Adipocyte (in vitro differentiated cells): ENCODE results near the gene SNX30.

Source experiments
- DNase-seq: peaks from one replicate; pipeline ENCODE4 v3.0.0-alpha.2; 2015; ENCODE audit warnings: low read depth
- H3K27me3 ChIP-seq: replicated peaks from 2 replicates; pipeline ENCODE4 v1.7.0; 2013; ENCODE audit warnings: mild to moderate bottlenecking, low read length, moderate library complexity; ENCODE audit not compliant: control insufficient read depth, insufficient read depth
- H3K36me3 ChIP-seq: 2 replicates; pipeline ENCODE4 v1.7.0; 2013; ENCODE audit warnings: low read length, mild to moderate bottlenecking, moderate library complexity; ENCODE audit not compliant: control insufficient read depth, insufficient read depth, severe bottlenecking
- H3K4me1 ChIP-seq: 2 replicates; pipeline ENCODE4 v1.7.0; 2013; ENCODE audit warnings: mild to moderate bottlenecking, low read length, moderate library complexity; ENCODE audit not compliant: control insufficient read depth, insufficient read depth
- H3K4me3 ChIP-seq: 2 replicates; pipeline ENCODE4 v1.7.0; 2013; ENCODE audit warnings: mild to moderate bottlenecking, low read length, moderate library complexity
- H3K9ac ChIP-seq: 2 replicates; pipeline ENCODE4 v1.7.0; 2013; ENCODE audit warnings: mild to moderate bottlenecking, low read length, moderate library complexity
- H3K9me3 ChIP-seq: 2 replicates; pipeline ENCODE4 v1.7.0; 2013; ENCODE audit warnings: mild to moderate bottlenecking, low read length, moderate library complexity; ENCODE audit not compliant: control insufficient read depth

Gene SNX30

DNA sequence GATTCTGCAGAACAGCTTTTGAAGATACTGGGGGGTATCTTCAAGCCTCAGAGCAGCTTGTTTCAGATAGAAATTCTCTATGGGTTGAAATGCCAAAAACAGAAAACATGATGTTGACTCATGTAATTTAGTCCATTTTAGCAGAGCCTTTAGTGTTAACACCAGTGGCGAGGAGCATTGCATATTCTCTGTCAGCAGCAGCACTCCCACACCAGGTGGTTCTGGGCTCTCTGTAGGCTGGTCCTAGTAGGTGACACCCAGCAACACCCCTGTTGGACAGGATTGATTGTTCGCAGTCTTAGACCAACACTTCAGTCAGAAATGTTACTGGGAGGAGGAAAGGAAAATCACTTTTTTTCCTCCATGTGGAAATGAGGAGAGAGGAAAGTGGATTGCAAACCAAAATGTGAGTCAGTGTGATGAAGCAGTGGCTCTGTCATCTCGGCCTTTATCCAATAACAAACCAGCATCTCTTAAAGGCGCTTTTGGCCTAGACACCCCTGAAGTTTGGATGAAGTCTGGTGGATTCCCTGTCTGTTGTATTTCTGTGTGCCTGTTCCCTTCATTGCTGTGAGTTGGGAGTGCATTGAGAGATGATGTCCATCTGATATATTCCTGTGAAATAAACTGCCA is 123.3 kb downstream of the SNX30 start:
- Histone ChIP-seq H3K9me3 (no peaks in the 10 kb centered on the region), H3K9ac (no peak overlapping the region), H3K27me3 (no peaks in the 10 kb centered on the region), H3K36me3 (no peaks in the 10 kb centered on the region), H3K4me3 (no peak overlapping the region), H3K4me1 (no peaks in the 10 kb centered on the region)
- no peak for DNase-seq

DNA sequence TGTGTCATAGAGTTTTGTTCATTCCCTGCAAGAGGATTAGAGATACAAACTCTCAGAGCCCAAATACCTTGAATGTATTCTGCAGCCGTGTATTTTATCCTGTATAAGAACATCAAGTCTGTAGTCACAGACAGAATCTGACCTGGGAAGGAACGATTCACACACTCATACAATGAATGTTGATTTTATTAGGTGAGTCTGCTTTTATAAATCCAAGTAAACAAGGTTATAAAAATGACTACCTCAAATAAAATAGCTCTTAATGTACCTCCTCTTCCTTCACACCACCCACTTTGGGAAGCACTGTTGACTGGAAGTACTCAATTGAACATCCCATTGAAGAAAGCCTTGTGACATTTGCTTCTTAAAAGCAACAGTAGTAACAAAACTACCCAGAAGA is 128.2 kb downstream of the SNX30 start:
- Histone ChIP-seq H3K36me3 (no peaks in the 10 kb centered on the region), H3K9me3 (no peaks in the 10 kb centered on the region), H3K9ac (no peak overlapping the region), H3K27me3 (no peaks in the 10 kb centered on the region), H3K4me1 (peaks cover 3% of the 10 kb centered on the region), H3K4me3 (no peak overlapping the region)
- no peak for DNase-seq

DNA sequence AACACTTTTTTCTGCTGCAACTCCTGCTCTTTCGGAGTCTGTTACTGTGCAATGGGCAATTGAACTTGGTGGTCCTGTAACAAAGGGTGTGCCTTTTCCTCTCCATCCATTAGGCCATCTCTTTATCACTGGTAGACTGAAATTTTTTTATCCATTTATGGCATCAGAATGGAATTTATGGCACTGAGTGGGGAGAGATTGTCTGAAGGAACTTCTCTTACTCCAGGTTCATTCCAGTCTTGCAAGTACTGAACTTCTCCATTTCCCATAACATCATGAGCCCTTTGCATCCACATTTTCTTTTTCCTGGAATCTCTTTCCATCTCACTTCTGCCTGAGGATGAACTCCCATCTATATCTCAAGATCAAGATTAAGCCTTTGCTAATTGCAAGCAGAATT is 130.1 kb downstream of the SNX30 start:
- DNase-seq = no peak

DNA sequence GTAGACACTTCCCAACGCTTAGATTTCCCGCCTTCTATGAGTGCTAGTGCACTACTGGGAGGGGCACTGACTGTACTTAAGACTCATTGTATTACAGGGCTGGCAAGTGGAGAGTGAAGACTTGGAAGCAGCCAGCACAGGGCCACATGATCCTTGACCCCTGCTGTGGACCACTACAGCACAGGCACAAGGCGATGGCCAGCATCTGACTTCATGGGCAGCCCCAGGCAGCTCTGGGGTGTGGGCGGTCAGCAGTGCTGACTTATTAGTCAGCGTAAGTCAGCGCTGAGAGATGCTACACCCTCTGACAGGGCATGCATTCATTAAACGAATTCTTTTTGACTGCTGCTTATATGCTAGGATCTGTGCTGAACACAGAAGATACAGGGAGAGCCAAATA is 130.8 kb downstream of the SNX30 start:
- Histone ChIP-seq H3K27me3 (no peaks in the 10 kb centered on the region), H3K36me3 (no peaks in the 10 kb centered on the region), H3K4me3 (no peak overlapping the region), H3K9me3 (no peaks in the 10 kb centered on the region), H3K4me1 (peaks cover 3% of the 10 kb centered on the region), H3K9ac (no peak overlapping the region)
- peak; percentile 29 for DNase-seq

More for the DNA sequence above, 130.1 kb downstream of the SNX30 start:
- Histone ChIP-seq H3K4me1 (peaks cover 3% of the 10 kb centered on the region), H3K9ac (no peak overlapping the region), H3K36me3 (no peaks in the 10 kb centered on the region), H3K4me3 (no peak overlapping the region), H3K27me3 (no peaks in the 10 kb centered on the region), H3K9me3 (no peaks in the 10 kb centered on the region)

DNA sequence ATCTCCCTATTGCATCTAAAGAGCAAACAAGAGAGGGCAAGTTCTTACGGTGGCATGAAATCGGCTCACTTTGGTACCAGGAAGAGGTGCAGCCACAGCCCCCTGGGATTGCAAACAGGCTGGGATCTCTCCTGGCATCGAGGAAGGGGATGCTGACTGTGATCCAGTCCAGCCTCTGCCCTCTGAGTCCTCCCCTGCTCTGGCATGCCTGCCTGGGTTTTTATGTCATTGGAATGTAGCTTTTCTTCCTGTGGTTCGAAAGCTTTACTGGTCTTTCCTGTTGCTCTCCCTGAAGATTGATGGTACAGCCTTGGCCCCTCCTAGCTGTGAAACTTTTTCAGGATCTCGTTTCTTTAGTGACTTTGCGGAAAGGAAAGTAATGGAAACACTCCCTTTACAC is 133.5 kb downstream of the SNX30 start:
- Histone ChIP-seq H3K9me3 (no peaks in the 10 kb centered on the region), H3K4me1 (peaks cover 3% of the 10 kb centered on the region), H3K4me3 (no peak overlapping the region), H3K27me3 (peaks cover 2% of the 10 kb centered on the region), H3K9ac (no peak overlapping the region), H3K36me3 (no peaks in the 10 kb centered on the region)
- DNase-seq = no peak

DNA sequence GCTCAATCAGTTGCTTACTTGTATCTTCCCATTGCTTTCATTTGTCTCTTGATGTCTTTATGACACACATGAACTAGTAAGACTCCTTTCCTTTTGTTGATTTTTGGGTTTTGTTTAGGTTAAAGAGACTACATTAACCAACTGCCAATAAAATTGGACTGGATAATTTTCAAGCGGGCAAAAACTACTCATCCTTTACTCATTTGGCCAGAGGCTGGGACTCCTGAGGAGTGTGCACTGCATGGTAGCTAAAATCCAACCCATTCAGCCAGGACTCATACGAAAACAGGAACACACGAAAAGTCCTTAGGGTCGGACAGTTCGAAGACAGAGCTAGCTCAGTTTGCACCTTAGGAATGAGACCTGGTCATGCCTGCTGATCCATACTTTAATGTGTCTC is 134.2 kb downstream of the SNX30 start:
- no peak overlapping the region for H3K9ac ChIP-seq

DNA sequence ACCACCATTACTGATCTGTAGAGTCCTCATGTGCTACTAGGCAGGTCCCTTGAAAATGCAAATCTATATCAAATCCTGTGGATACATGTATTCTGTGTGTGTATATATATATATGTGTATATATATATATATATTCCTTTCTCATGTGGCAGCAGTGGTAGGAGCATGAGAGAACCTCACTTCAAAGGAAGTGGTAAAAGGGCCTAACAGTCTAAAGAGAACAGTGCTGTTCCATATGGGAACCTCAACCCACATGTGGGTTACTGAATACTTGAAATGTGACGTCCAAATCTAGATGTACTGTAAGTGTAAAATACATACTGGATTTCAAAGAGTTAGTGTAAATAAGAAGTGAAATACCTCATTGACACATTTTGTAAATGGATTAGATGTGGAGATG is 134.8 kb downstream of the SNX30 start:
- Histone ChIP-seq H3K9me3 (no peaks in the 10 kb centered on the region), H3K4me3 (no peak overlapping the region), H3K36me3 (no peaks in the 10 kb centered on the region), H3K9ac (no peak overlapping the region), H3K4me1 (peaks cover 6% of the 10 kb centered on the region), H3K27me3 (peaks cover 14% of the 10 kb centered on the region)
- DNase-seq = no peak

More for the DNA sequence above, 134.2 kb downstream of the SNX30 start:
- Histone ChIP-seq H3K36me3 (no peaks in the 10 kb centered on the region), H3K4me3 (no peak overlapping the region), H3K27me3 (peaks cover 8% of the 10 kb centered on the region), H3K9me3 (no peaks in the 10 kb centered on the region), H3K4me1 (peaks cover 3% of the 10 kb centered on the region)
- DNase-seq = no peak

- H3K36me3 ChIP-seq = no peaks in the 10 kb centered on the region
- H3K9ac ChIP-seq = no peak overlapping the region
- DNase-seq = no peak
- peaks cover 8% of the 10 kb centered on the region for H3K4me1 ChIP-seq
- no peak overlapping the region for H3K4me3 ChIP-seq
- no peaks in the 10 kb centered on the region for H3K9me3 ChIP-seq
- H3K27me3 ChIP-seq = peaks cover 16% of the 10 kb centered on the region
Measured at GRCh38 chr9:112886351-112886750, 135.8 kb downstream of the SNX30 start.

- no peak overlapping the region for H3K9ac ChIP-seq
- DNase-seq = no peak
Measured at GRCh38 chr9:112887381-112887780, 136.8 kb downstream of the SNX30 start.

DNA sequence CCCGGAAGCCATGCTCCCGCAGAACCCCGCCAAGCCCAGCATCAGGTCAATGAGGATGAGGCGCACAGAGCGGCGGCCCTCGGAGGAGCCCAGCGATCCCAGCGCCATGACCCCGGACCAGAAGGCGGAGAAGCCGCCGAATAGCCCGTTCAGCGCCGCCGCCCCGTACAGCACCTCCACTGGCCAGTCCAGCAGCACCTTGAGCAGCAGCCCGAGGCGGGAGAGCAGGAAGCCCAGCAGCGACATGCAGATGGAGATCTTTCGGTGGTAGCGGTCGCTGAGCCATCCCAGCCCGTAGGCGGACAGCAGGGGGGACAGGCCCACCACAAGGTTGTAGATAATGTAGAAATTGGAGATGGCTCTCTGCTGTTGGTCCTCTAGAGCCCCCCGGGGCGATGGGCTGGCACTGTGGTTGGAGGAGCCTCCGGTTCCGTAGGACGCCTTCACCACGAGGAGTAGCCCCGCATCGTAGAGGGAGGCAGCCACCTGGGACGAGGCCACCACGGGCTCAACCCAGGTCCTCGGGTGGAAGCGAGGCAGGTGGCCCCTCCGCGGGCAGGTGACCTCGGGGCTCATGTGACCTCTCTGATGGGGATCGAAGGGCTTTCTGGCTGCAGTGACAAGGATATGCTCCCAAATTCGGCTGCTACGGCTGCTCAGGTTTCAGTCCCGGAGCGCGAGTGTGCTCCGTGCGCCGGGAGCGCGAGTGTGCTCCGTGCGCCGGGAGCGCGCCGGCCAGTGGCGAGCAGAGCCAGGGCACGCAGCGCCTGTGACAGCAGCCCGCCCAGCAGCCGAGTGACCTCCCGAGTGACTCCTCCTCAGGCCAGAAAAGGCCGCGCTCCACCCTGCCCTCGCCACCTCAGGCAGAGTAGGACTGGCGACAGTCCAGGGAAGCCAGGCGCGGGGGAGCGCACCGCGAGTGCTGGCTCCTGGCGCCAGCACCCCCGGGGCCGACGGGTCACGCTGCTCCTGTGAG is 139.8 kb downstream of the SNX30 start, which contains the start of gene SLC46A2:
Gene SLC46A2 (minus strand): TSS at position 771 of the 976 bp plus-strand sequence. CDS start 195 bp downstream, at position 576.
- peak within 1 kb of the TSS; percentile 80 for H3K4me3 ChIP-seq
- DNase-seq = peak; percentile 13
- no peaks in the 10 kb centered on the region for H3K9me3 ChIP-seq
- H3K4me1 ChIP-seq = peaks cover 37% of the 10 kb centered on the region
- peaks cover 16% of the 10 kb centered on the region for H3K27me3 ChIP-seq
- H3K36me3 ChIP-seq = no peaks in the 10 kb centered on the region
- peak within 1 kb of the TSS; percentile 55 for H3K9ac ChIP-seq

More at GRCh38 chr9:112887381-112887780, 136.8 kb downstream of the SNX30 start:
- Histone ChIP-seq H3K4me1 (peaks cover 9% of the 10 kb centered on the region), H3K36me3 (no peaks in the 10 kb centered on the region), H3K4me3 (no peak overlapping the region), H3K27me3 (peaks cover 16% of the 10 kb centered on the region), H3K9me3 (no peaks in the 10 kb centered on the region)

- H3K9me3 ChIP-seq = no peaks in the 10 kb centered on the region
- H3K27me3 ChIP-seq = peaks cover 16% of the 10 kb centered on the region
- peaks cover 37% of the 10 kb centered on the region for H3K4me1 ChIP-seq
- H3K4me3 ChIP-seq = no peak overlapping the region
- H3K9ac ChIP-seq = no peak overlapping the region
- no peak for DNase-seq
- H3K36me3 ChIP-seq = no peaks in the 10 kb centered on the region
Measured at GRCh38 chr9:112891521-112891920, 141.0 kb downstream of the SNX30 start.
